GM19043 (cell line): ENCODE measurements around the gene ST6GAL1.
"Not testable (repeated sequence)": the region's sequence is repeated elsewhere in the genome, so short reads cannot be mapped to it uniquely, and the experiment has no call there.

Experiments
- ATAC-seq: cut with Tn5 transposase; IDR thresholded peaks from one replicate; pipeline ENCODE4 v1.9.1; 2021; ENCODE audit warnings: low read depth; ENCODE audit not compliant: unreplicated experiment

ST6GAL1 gene

GRCh38 chr3:186930143-186930640 is at the start of gene ST6GAL1:
Gene ST6GAL1 (plus strand): TSS chr3:186930526. CDS start chr3:187042704, 112,178 bp downstream.
- ATAC-seq: peak; percentile 53

GRCh38 chr3:186882150-186882524 is 48.2 kb upstream of the ST6GAL1 start:
- no peak for ATAC-seq

- no peak for ATAC-seq
Measured at GRCh38 chr3:186882881-186883685, 47.2 kb upstream of the ST6GAL1 start.

- ATAC-seq: no peak
Measured at GRCh38 chr3:186883686-186884058, 46.7 kb upstream of the ST6GAL1 start.

GRCh38 chr3:186884868-186885267 is 45.5 kb upstream of the ST6GAL1 start:
- not testable (repeated sequence) for ATAC-seq

GRCh38 chr3:186886202-186886981 is 43.9 kb upstream of the ST6GAL1 start:
- no peak for ATAC-seq

GRCh38 chr3:186887507-186887938 is 42.8 kb upstream of the ST6GAL1 start:
- not testable (repeated sequence) for ATAC-seq

GRCh38 chr3:186888569-186888968 is 41.8 kb upstream of the ST6GAL1 start:
- no peak for ATAC-seq

GRCh38 chr3:186889698-186890097 is 40.6 kb upstream of the ST6GAL1 start:
- ATAC-seq: not testable (repeated sequence)

- no peak for ATAC-seq
Measured at GRCh38 chr3:186890911-186891310, 39.4 kb upstream of the ST6GAL1 start.

GRCh38 chr3:186893071-186893470 is 37.3 kb upstream of the ST6GAL1 start:
- ATAC-seq: not testable (repeated sequence)

- no peak for ATAC-seq
Measured at GRCh38 chr3:186895406-186895805, 34.9 kb upstream of the ST6GAL1 start.

GRCh38 chr3:186896006-186896405 is 34.3 kb upstream of the ST6GAL1 start:
- no peak for ATAC-seq

GRCh38 chr3:186896875-186897274 is 33.5 kb upstream of the ST6GAL1 start:
- no peak for ATAC-seq

GRCh38 chr3:186901135-186901734 is 29.1 kb upstream of the ST6GAL1 start:
- no peak for ATAC-seq

- ATAC-seq: no peak
Measured at GRCh38 chr3:186902154-186902553, 28.2 kb upstream of the ST6GAL1 start.

GRCh38 chr3:186902713-186903112 is 27.6 kb upstream of the ST6GAL1 start:
- no peak for ATAC-seq

- ATAC-seq: not testable (repeated sequence)
Measured at GRCh38 chr3:186903676-186904075, 26.6 kb upstream of the ST6GAL1 start.

GRCh38 chr3:186907075-186907474 is 23.3 kb upstream of the ST6GAL1 start:
- ATAC-seq: not testable (repeated sequence)

GRCh38 chr3:186909078-186909853 is 21.1 kb upstream of the ST6GAL1 start:
- ATAC-seq: no peak
